NCI-H2196 (cell line): ENCODE data around the gene CTSS.

ENCODE experiments used
- DNase-seq: peaks from one replicate; lab custom pipeline; 2025; ENCODE audit not compliant: unreplicated experiment; lab: John Stamatoyannopoulos, UW

The CTSS gene

DNA sequence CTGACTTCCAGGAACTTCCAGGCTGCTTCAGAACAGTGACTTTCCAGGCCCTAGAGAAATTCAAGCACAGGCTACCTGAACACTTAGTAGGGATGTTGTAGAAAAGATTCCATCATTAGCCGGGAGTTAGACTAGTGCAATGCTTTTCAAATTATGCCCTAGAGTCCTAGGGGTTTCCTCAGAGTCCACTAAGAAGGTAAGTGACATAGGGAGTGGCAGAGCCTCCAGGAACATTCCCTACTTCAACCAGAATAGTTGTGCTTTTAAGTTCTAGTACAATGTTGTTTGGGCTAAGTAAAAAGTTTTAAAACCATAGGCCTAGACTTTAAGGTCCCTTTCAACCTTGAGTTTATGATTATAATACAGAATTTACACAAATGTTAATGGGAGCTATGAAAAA, 59.5 kb downstream of the CTSS start:
- no peak for DNase-seq

DNA sequence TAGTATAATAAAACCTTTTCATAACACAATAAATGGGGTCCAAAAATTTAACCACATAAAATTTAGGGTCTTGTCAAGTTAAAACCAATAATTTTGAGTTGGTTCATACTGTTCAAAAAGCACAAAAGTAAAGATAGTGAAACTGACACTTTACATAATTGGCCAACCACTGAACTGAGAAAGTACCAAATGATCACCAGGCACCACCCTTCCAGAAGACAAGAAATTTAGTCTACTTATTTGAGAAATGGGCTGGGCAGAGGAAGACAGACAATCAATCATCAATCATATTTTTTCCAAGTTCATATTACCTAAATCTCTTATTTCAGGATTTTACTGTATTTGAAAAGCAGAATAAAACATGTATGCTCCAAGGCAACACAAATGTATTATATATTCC, 62.2 kb downstream of the CTSS start:
- DNase-seq: no peak

DNA sequence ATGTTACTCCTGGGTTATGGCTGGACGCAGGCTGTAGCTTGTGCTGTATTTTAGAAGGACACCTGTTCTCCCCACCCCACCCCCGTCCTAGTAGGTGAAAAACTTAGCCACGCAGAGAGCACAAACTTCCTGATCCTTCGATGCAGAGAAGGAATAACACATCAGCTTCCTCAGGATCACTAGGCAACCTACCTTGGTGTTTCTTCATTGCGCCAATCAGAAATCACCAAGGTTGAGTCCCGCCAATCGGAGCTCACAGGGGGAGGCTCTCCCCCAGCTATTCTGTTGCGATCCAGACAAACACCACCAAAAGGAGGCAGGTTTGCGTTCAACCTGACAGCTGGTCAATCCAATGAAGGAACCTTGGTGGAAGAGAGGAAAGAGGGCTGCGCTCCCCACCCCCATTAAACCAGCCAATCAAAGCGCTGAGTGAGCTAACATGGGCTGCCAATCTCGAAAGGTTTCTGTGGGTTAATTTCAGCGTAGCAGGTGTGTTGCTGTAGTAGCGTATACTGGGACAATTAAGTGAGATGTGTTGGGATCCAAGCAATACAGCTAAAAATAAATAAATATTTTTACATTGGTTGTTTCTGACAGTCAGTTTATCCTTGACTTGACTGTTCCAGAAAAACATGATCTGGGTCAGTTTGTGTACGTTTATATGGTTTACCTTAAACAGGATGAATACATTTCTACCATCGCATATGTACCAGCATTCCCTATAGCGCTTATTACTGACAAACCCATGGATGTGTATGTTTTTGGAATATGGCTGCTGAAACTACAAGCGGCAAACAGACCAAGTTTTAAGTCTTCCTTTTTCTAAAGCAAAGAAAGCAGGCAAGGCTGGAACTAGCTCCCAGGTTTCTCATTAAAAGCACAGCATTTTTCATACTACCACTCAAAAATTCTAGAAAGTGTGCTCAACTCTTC, 68.3 kb downstream of the CTSS start, which contains the start of gene GOLPH3L:
Gene GOLPH3L, minus strand, starts transcription at position 160 of the 933 bp plus-strand sequence. CDS start 2,316 bp downstream, outside the sequence.
- DNase-seq: peak; percentile 97

DNA sequence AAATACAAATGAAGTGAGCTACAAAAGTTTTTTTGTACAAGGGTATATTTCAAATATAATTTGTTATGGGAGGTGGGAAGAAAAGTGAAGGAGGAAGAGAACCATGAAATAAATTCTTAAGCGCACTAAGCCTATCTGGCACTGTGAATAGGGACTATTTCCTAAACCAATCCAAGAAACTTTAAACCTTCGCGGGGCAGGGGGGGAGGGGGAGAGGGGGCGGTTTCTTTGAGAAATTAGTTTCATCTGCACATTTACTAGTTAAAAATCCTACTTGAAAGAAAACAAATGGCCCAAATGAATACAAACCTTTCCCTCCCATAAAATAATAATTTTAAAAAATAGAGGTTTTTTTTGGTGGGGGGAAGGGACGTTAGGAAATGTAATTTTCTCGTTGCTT, 69.0 kb downstream of the CTSS start:
- peak; percentile 29 for DNase-seq

DNA sequence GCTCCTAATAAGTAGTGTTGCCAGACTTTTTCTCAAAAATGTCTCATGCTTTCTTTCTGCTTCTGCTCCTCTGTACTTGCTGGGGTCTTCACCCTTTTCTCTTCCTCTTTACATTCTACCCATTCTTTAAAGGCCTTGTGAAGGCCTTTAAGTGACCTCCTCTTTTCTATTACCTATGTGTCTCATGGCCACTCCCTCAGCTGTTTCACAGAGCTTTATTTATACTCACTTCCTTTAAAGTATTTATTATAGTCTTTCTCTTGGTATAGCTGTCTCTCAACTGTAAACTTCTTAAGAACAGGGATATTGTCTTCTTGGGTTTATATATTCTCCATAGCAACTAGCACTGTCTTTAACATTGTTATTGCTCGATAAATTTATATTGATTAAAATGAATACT, 69.4 kb downstream of the CTSS start:
- DNase-seq: no peak

DNA sequence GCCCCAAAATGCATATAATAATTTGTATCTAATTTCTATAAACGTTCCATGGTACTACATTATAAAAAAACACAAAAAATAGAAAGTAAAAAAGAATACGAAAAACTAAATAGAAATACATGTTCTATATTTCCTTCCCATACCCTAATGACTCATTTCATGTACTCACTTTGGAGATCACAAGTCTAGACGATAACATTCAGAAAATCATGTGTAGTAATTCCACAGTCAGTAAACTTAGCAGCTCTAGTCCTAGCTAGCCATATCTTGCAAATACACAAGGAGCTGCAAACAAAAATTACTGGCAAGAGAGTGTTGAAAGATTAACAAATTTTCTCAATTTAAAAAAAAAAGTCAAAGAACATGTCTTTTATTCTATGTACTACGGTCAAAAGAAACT, 70.0 kb downstream of the CTSS start:
- no peak for DNase-seq

DNA sequence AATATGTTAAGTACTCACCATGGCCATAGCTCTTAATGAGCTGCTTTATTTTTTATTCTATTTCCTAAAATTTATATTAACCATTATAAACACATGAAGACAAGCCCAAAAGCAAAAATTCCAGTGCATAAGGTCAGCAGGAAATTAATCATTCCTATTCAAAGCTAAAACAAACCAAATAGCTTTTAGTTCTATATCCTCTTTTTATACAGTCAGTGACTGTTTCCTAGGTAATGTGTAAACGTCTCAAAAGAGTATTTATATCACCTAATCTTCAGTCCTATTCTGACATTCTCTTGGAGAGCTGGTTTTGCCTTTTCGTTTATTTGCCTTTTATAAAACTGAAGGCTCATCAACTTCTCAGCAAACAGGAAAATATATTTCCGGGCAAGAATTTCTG, 72.9 kb downstream of the CTSS start:
- DNase-seq: no peak

DNA sequence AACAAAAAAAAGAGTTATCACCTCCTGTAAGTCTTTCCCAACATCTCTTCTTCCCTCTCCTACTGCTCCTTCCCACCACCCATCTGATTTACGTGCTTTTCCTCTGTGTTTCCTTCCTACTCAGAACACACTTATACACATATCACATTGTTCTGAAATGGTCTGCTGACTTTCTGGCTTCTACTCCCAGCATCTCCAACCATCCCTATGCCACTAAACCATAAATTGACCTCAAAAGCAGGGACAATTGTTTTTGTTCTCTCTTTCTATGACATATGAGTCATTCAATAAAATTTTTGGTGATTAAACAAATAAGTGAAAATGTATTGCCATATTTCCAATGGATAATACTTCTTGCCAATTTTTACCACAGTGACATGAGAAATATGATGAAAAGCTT, 76.8 kb downstream of the CTSS start:
- no peak for DNase-seq

DNA sequence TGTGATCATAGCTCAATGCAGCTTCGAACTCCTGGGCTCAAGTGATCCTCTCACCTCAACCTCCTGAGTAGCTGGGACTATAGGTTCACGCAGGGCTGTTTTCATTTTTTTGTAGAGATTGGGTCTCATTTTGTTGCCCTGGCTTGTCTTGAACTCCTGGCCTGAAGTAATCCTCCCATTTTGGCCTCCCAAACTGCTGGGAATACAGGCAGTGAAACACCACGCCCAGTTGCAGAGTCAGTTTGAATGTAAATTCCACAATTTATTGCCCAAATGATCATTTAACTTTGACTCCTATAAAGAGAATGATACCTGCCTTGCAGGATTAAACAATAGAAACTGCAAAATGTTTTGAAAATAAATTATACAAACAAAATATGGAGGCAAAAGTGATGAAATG, 79.3 kb downstream of the CTSS start:
- DNase-seq: no peak

DNA sequence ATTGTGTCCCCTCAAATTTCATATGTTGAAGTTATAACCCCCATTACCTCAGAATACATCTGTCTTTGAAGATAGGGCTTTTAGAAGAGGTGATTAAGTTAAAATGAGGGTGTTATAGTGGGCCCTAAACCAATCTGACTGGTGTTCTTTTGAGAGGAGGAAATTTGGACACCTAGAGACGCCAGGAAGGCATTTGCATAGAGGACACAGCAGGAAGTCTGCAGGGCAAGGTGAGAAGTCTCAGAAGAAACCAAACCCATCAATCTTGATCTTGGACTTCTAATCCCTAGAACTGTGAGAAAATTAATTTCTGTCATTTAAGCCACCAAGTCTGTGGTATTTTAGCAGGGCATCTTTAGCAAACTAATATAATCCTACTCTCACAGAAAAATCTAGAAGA, 81.7 kb downstream of the CTSS start:
- DNase-seq: no peak
